ENCODE results near the gene ITPR1.

- TF ChIP-seq NFRKB (IDR thresholded peaks at IDR 0.05), result no peak
- no peak for TF ChIP-seq L3MBTL2 (conservative IDR thresholded peaks at IDR 0.05)
- TF ChIP-seq HDGF (IDR thresholded peaks at IDR 0.05; ENCODE audit: borderline replicate concordance), result no peak
- TF ChIP-seq FOXK2 (IDR thresholded peaks at IDR 0.05), result no peak
Observed at GRCh38 chr3:4515916-4516579, 22.9 kb downstream of the ITPR1 start.

Measured in HEK293T (cell line).